NCI-H526 treated with DMSO at 0.1 percent for 48 hours (cell line): ENCODE results near the gene GNB3.

ENCODE experiments used
- DNase-seq: peaks from one replicate; lab custom pipeline; 2025; lab: John Stamatoyannopoulos, UW

GNB3 gene

GRCh38 chr12:6840761-6841515 is at the start of gene GNB3:
GNB3 (plus strand) TSS chr12:6840925; CDS start chr12:6841288, 363 bp downstream.
- no peak for DNase-seq

- DNase-seq = no peak
These were observed 48.7 kb upstream of the GNB3 start for GRCh38 chr12:6791931-6792520.

- no peak for DNase-seq
These were observed 48.1 kb upstream of the GNB3 start for GRCh38 chr12:6792522-6793201.

- no peak for DNase-seq
These were observed 45.6 kb upstream of the GNB3 start for GRCh38 chr12:6795088-6795487.

GRCh38 chr12:6796576-6796975 is 44.1 kb upstream of the GNB3 start:
- no peak for DNase-seq

GRCh38 chr12:6799147-6799546 is 41.6 kb upstream of the GNB3 start:
- DNase-seq = no peak

- DNase-seq = no peak
These were observed 33.6 kb upstream of the GNB3 start for GRCh38 chr12:6807170-6807569.

- DNase-seq = no peak
These were observed 31.7 kb upstream of the GNB3 start for GRCh38 chr12:6809056-6809455.

- DNase-seq = no peak
These were observed 30.0 kb upstream of the GNB3 start for GRCh38 chr12:6810758-6811157.

GRCh38 chr12:6813363-6813762 is 27.4 kb upstream of the GNB3 start:
- no peak for DNase-seq

GRCh38 chr12:6816598-6816997 is 24.1 kb upstream of the GNB3 start:
- DNase-seq = no peak

- no peak for DNase-seq
These were observed 23.6 kb upstream of the GNB3 start for GRCh38 chr12:6817098-6817497.

GRCh38 chr12:6817662-6818157 is 23.0 kb upstream of the GNB3 start:
- no peak for DNase-seq

- no peak for DNase-seq
These were observed 22.5 kb upstream of the GNB3 start for GRCh38 chr12:6818222-6818621.

- DNase-seq = no peak
These were observed 22.1 kb upstream of the GNB3 start for GRCh38 chr12:6818645-6819044.

- no peak for DNase-seq
These were observed 21.4 kb upstream of the GNB3 start for GRCh38 chr12:6819106-6820030.

- no peak for DNase-seq
These were observed 20.6 kb upstream of the GNB3 start for GRCh38 chr12:6820166-6820565.

GRCh38 chr12:6821591-6822425 is 18.9 kb upstream of the GNB3 start, which contains the start of gene GPR162:
GPR162 (plus strand) TSS chr12:6821821; CDS start chr12:6823899, 2,078 bp downstream.
- peak; percentile 36 for DNase-seq

GRCh38 chr12:6822426-6823135 is 18.1 kb upstream of the GNB3 start:
- DNase-seq = no peak
